Measurements from ENCODE around the gene ZSWIM1. TPM values are rescaled to one million over a fixed set of nuclear protein-coding genes. Genes with fewer than 3 reads are reported as not detected.

The ZSWIM1 gene
- total RNA-seq, 1 donor from 2014 or later: 13.3 TPM

GRCh38 chr20:45912344-45912682 lies 31.3 kb downstream of the ZSWIM1 start:
- H3K9me3 Mint-ChIP-seq (ENCODE audit: unreplicated experiment): no peaks in the 10 kb centered on the region
- H3K36me3 Mint-ChIP-seq (ENCODE audit: unreplicated experiment): peaks cover 7% of the 10 kb centered on the region
- no peak for TF ChIP-seq CTCF (IDR thresholded peaks at IDR 0.05)
- H3K4me1 Mint-ChIP-seq (ENCODE audit: unreplicated experiment): peaks cover 22% of the 10 kb centered on the region
- no peaks in the 10 kb centered on the region for H3K27me3 Mint-ChIP-seq (ENCODE audit: unreplicated experiment)
- no peak for DNase-seq (ENCODE audit: extremely low spot score, unreplicated experiment)
- peak overlapping the region; percentile 92 for H3K27ac Mint-ChIP-seq (ENCODE audit: unreplicated experiment)
- H3K4me3 Mint-ChIP-seq (ENCODE audit: unreplicated experiment): peak overlapping the region; percentile 72

DNA sequence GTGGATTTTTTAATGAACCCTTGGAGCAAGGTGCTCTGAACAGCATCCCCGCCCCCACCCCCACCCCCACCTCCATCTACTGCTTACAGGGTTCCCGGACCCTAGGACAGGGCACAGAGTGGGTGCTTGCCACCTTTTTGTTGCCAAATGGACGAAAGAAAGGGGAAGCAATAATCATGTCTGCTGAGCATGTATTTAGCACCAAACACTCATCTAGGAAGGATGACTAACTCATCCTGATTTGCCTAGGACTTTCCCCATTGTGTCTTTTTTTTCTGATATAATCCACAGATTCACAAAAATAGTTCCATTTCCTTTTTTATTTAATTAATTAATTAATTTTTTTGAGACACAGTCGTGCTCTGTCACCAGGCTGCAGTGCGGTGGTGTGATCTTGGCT lies 32.1 kb downstream of the ZSWIM1 start:
- Mint-ChIP-seq H3K36me3 (ENCODE audit: unreplicated experiment) (peaks cover 5% of the 10 kb centered on the region), H3K4me1 (ENCODE audit: unreplicated experiment) (peaks cover 26% of the 10 kb centered on the region), H3K4me3 (ENCODE audit: unreplicated experiment) (peak overlapping the region; percentile 35), H3K27me3 (ENCODE audit: unreplicated experiment) (no peaks in the 10 kb centered on the region), H3K27ac (ENCODE audit: unreplicated experiment) (no peak overlapping the region), H3K9me3 (ENCODE audit: unreplicated experiment) (no peaks in the 10 kb centered on the region)
- DNase-seq (ENCODE audit: extremely low spot score, unreplicated experiment): no peak
- no peak for TF ChIP-seq CTCF (IDR thresholded peaks at IDR 0.05)

DNA sequence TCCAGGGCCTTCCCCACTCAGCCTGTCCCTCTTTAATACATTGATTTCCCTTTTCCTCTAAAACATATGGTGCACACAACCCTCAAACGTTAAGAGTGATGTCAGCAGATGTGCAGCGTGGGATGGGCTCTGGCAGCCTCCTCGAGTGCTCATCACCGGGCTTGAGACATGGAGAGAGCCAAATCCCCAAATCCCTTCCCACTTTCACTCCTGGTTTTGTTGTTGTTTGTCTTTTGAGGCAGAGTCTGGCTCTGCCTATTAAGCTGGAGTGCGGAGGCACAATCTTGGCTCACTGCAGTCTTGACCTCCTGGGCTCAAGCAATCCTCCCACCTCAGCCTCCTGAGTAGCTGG lies 36.7 kb downstream of the ZSWIM1 start:
- H3K27ac Mint-ChIP-seq (ENCODE audit: unreplicated experiment): peak overlapping the region; percentile 35
- no peak for DNase-seq (ENCODE audit: extremely low spot score, unreplicated experiment)
- H3K4me3 Mint-ChIP-seq (ENCODE audit: unreplicated experiment): no peak overlapping the region
- TF ChIP-seq CTCF (IDR thresholded peaks at IDR 0.05): no peak
- no peaks in the 10 kb centered on the region for H3K27me3 Mint-ChIP-seq (ENCODE audit: unreplicated experiment)
- H3K4me1 Mint-ChIP-seq (ENCODE audit: unreplicated experiment): peaks cover 49% of the 10 kb centered on the region
- no peaks in the 10 kb centered on the region for H3K36me3 Mint-ChIP-seq (ENCODE audit: unreplicated experiment)
- no peaks in the 10 kb centered on the region for H3K9me3 Mint-ChIP-seq (ENCODE audit: unreplicated experiment)

DNA sequence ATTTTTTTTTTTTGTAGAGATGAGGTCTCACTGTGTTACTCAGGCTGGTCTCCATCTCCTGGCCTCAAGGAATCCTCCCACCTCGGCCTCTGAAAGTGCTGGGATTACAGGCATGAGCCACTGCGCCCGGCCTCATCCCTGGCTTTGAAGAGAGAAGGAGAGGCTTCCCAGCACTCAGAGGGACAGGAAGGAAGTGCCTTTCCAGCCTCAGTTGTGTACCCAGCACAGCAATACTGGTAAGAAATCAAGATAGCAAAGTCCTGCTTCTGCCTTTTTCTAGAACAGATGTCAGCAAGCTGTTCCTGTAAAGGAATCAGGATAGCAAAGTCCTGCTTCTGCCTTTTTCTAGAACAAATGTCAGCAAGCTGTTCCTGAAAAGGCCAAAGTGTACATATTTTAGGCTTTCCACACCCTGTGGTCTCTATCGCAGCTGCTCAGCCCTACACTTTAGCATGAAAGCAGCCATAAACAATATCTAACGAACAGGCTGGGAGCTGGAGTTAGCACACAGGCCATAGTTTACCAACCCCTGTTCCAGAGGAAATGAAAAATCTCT lies 37.2 kb downstream of the ZSWIM1 start:
- DNase-seq (ENCODE audit: extremely low spot score, unreplicated experiment): no peak
- no peaks in the 10 kb centered on the region for H3K36me3 Mint-ChIP-seq (ENCODE audit: unreplicated experiment)
- no peak for TF ChIP-seq CTCF (IDR thresholded peaks at IDR 0.05)
- H3K4me1 Mint-ChIP-seq (ENCODE audit: unreplicated experiment): peaks cover 53% of the 10 kb centered on the region
- H3K4me3 Mint-ChIP-seq (ENCODE audit: unreplicated experiment): no peak overlapping the region
- H3K9me3 Mint-ChIP-seq (ENCODE audit: unreplicated experiment): no peaks in the 10 kb centered on the region
- H3K27me3 Mint-ChIP-seq (ENCODE audit: unreplicated experiment): no peaks in the 10 kb centered on the region
- peak overlapping the region; percentile 63 for H3K27ac Mint-ChIP-seq (ENCODE audit: unreplicated experiment)

- DNase-seq (ENCODE audit: extremely low spot score, unreplicated experiment): no peak
- H3K4me3 Mint-ChIP-seq (ENCODE audit: unreplicated experiment): no peak overlapping the region
- peaks cover 53% of the 10 kb centered on the region for H3K4me1 Mint-ChIP-seq (ENCODE audit: unreplicated experiment)
- peak overlapping the region; percentile 85 for H3K27ac Mint-ChIP-seq (ENCODE audit: unreplicated experiment)
- no peaks in the 10 kb centered on the region for H3K36me3 Mint-ChIP-seq (ENCODE audit: unreplicated experiment)
- TF ChIP-seq CTCF (IDR thresholded peaks at IDR 0.05): no peak
- H3K27me3 Mint-ChIP-seq (ENCODE audit: unreplicated experiment): no peaks in the 10 kb centered on the region
- no peaks in the 10 kb centered on the region for H3K9me3 Mint-ChIP-seq (ENCODE audit: unreplicated experiment)
Observed at GRCh38 chr20:45918779-45919537, 37.9 kb downstream of the ZSWIM1 start.
